Neutrophil (primary cell): Measurements from ENCODE around the gene ZSCAN20.

Experiments
- H3K27ac ChIP-seq: fragments of 200-600 bp; sonication (generic); 2 replicates; pipeline ENCODE4 v1.5.1; 2016; ENCODE audit warnings: mild to moderate bottlenecking, moderate library complexity
- H3K27me3 ChIP-seq: fragments of 200-600 bp; sonication (generic); 2 replicates; pipeline ENCODE4 v1.6.0; 2016; ENCODE audit warnings: mild to moderate bottlenecking
- H3K36me3 ChIP-seq: fragments of 200-600 bp; sonication (generic); 2 replicates; pipeline ENCODE4 v1.5.1; 2017
- H3K4me1 ChIP-seq, 2 experiments: fragments of 200-600 bp in 1 of 2; sonication (generic) in 1 of 2; 1 replicate in 1 of 2; 2 replicates in 1 of 2; pipeline versions ENCODE4 v1.5.1 to v1.6.1; 2013 to 2016; ENCODE audit warnings: low read depth in 1 of 2, low read length in 1 of 2, mild to moderate bottlenecking in 1 of 2, moderate library complexity in 1 of 2; ENCODE audit not compliant: control insufficient read depth in 1 of 2, insufficient read depth in 1 of 2
- H3K4me3 ChIP-seq, 2 experiments: fragments of 200-600 bp in 1 of 2; sonication (generic) in 1 of 2; 1 replicate in 1 of 2; 2 replicates in 1 of 2; pipeline ENCODE4 v1.5.1; 2013 to 2016; ENCODE audit warnings: low read depth in 1 of 2, low read length in 1 of 2, mild to moderate bottlenecking in 1 of 2, moderate library complexity in 1 of 2
- H3K9me3 ChIP-seq: fragments of 200-600 bp; sonication (generic); 2 replicates; pipeline ENCODE4 v1.5.1; 2016
- TF ChIP-seq, protein P1 (sequence below): fragments of 200-600 bp; sonication (generic); IDR thresholded peaks from 2 replicates; pipeline ENCODE4 v1.5.1; 2016; ENCODE audit warnings: antibody characterized with exemption

ZSCAN20 gene

DNA sequence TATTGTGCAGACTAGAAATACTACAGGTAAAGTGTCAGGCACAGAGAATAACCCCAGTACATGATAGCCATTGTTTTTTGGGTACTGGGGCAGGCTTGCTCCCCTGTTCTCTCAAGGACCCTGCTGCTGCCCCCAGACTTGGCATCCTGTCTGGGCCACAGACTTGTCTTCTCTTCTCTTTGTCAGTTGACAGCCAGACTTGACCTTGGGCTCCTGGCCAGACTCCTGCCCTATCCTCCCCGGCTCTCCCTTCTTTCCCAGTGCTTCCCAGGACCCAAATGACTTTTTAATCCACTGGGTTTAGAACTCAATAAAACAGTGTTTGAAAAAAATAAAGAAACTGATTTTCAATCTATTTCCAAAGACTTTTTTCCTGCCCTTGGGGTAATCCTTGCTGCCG is 43.2 kb downstream of the ZSCAN20 start:
- Histone ChIP-seq H3K36me3 (no peaks in the 10 kb centered on the region), H3K9me3 (no peaks in the 10 kb centered on the region), H3K27me3 (no peaks in the 10 kb centered on the region), H3K4me3 (no peak overlapping the region), H3K27ac (no peak overlapping the region), H3K4me1 (no peaks in the 10 kb centered on the region)
- TF ChIP-seq, protein P1, sequence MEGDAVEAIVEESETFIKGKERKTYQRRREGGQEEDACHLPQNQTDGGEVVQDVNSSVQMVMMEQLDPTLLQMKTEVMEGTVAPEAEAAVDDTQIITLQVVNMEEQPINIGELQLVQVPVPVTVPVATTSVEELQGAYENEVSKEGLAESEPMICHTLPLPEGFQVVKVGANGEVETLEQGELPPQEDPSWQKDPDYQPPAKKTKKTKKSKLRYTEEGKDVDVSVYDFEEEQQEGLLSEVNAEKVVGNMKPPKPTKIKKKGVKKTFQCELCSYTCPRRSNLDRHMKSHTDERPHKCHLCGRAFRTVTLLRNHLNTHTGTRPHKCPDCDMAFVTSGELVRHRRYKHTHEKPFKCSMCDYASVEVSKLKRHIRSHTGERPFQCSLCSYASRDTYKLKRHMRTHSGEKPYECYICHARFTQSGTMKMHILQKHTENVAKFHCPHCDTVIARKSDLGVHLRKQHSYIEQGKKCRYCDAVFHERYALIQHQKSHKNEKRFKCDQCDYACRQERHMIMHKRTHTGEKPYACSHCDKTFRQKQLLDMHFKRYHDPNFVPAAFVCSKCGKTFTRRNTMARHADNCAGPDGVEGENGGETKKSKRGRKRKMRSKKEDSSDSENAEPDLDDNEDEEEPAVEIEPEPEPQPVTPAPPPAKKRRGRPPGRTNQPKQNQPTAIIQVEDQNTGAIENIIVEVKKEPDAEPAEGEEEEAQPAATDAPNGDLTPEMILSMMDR: no peak

- Histone ChIP-seq H3K4me1 (no peaks in the 10 kb centered on the region), H3K36me3 (no peaks in the 10 kb centered on the region), H3K4me3 (no peak overlapping the region), H3K27ac (no peak overlapping the region), H3K9me3 (no peaks in the 10 kb centered on the region), H3K27me3 (no peaks in the 10 kb centered on the region)
- TF ChIP-seq, protein P1: no peak
Observed at GRCh38 chr1:33516428-33516827, 44.0 kb downstream of the ZSCAN20 start.

DNA sequence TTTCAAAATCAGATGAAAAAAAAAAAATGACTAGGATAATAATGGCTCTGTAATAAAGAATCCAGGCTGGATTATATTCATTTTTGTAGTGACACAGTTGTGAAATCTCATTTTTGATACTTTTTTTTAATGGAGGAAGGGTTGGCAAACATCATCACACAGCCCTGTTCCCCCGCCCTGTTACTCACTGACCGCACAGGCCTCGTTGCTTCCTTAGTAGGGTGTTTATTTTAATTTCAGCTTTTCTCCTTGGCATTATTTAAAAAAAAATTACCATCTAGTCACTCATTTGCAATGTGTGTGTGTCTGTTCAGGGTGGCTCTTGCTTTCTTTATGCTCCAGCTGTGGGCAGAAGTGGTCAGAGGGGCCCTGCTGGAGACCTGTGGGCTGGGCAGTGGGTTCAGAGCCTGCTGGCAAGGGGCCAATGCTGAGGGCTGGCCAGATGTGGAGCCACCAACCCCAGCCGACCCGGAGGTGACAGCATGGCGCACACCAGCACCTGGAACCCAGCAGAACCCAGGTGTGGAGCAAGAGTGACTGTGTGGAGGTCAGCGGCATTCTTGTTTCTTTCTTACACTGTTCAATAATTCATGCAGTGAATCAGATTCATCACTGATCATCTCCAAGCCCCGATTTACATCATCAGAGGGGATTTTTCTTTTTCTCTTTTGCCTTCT is 44.6 kb downstream of the ZSCAN20 start:
- no peak overlapping the region for H3K27ac ChIP-seq
- no peaks in the 10 kb centered on the region for H3K9me3 ChIP-seq
- H3K27me3 ChIP-seq: no peaks in the 10 kb centered on the region
- TF ChIP-seq, protein P1: no peak
- H3K4me3 ChIP-seq: no peak overlapping the region
- no peaks in the 10 kb centered on the region for H3K36me3 ChIP-seq
- no peaks in the 10 kb centered on the region for H3K4me1 ChIP-seq

- H3K27ac ChIP-seq: no peak overlapping the region
- TF ChIP-seq, protein P1: no peak
- no peaks in the 10 kb centered on the region for H3K4me1 ChIP-seq
- no peaks in the 10 kb centered on the region for H3K9me3 ChIP-seq
- H3K27me3 ChIP-seq: no peaks in the 10 kb centered on the region
- H3K4me3 ChIP-seq: no peak overlapping the region
- H3K36me3 ChIP-seq: no peaks in the 10 kb centered on the region
Observed at GRCh38 chr1:33517596-33518250, 45.3 kb downstream of the ZSCAN20 start.

- Histone ChIP-seq H3K27ac (no peak overlapping the region), H3K27me3 (no peaks in the 10 kb centered on the region), H3K4me1 (no peaks in the 10 kb centered on the region), H3K9me3 (no peaks in the 10 kb centered on the region), H3K36me3 (no peaks in the 10 kb centered on the region), H3K4me3 (no peak overlapping the region)
- TF ChIP-seq, protein P1: no peak
Observed at GRCh38 chr1:33519240-33519884, 46.9 kb downstream of the ZSCAN20 start.
